ENCODE measurements around the gene PRUNE2. TPM values are rescaled to one million over a fixed set of nuclear protein-coding genes. Genes with fewer than 3 reads are reported as not detected.

The PRUNE2 gene
- total RNA-seq, 2 donors from 2014 or later: 12.1 to 90.0 TPM

GRCh38 chr9:76910861-76911260 lies 4.9 kb upstream of the PRUNE2 start:
- H3K9ac ChIP-seq (ENCODE audit: low read depth in 2 of 2, low read length in 2 of 2): no peak overlapping the region
- no peaks in the 10 kb centered on the region for H3K36me3 ChIP-seq
- TF ChIP-seq, protein P1, sequence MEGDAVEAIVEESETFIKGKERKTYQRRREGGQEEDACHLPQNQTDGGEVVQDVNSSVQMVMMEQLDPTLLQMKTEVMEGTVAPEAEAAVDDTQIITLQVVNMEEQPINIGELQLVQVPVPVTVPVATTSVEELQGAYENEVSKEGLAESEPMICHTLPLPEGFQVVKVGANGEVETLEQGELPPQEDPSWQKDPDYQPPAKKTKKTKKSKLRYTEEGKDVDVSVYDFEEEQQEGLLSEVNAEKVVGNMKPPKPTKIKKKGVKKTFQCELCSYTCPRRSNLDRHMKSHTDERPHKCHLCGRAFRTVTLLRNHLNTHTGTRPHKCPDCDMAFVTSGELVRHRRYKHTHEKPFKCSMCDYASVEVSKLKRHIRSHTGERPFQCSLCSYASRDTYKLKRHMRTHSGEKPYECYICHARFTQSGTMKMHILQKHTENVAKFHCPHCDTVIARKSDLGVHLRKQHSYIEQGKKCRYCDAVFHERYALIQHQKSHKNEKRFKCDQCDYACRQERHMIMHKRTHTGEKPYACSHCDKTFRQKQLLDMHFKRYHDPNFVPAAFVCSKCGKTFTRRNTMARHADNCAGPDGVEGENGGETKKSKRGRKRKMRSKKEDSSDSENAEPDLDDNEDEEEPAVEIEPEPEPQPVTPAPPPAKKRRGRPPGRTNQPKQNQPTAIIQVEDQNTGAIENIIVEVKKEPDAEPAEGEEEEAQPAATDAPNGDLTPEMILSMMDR (IDR thresholded peaks at IDR 0.05): no peak
- peaks cover 5% of the 10 kb centered on the region for H3K27me3 ChIP-seq
- no peak for DNase-seq
- H3K4me3 ChIP-seq: no peak overlapping the region
- no peak overlapping the region for H3K27ac ChIP-seq
- H3K4me1 ChIP-seq: no peaks in the 10 kb centered on the region
- intact Hi-C loops (cut with DNase I): no loop called here
- H3K9me3 ChIP-seq: no peaks in the 10 kb centered on the region

DNA sequence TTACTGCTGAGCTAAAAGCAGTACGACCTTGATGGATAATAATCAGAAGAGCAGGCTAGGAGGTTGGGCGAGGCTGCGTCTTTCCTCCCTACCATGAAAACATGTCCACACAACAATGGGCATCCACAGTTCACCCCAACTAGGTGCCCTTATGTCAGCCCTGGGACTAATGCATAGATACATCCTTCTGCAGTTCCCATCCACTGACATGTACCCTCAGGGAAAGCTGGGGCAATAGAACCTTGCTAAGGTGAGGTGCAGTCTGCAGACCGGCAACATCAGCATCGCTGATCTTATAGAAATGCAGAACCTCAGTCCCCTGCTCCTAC lies 697 bp upstream of the PRUNE2 start:
- Histone ChIP-seq H3K9ac (ENCODE audit: low read depth in 2 of 2, low read length in 2 of 2) (no peak overlapping the region), H3K4me3 (peak overlapping the region; percentile 38), H3K9me3 (no peaks in the 10 kb centered on the region), H3K36me3 (no peaks in the 10 kb centered on the region), H3K27me3 (peaks cover 5% of the 10 kb centered on the region), H3K27ac (no peak overlapping the region), H3K4me1 (no peaks in the 10 kb centered on the region)
- intact Hi-C loops (cut with DNase I): no loop called here
- TF ChIP-seq, protein P1 (IDR thresholded peaks at IDR 0.05): no peak
- no peak for DNase-seq

GRCh38 chr9:76904661-76905457 lies 1.1 kb downstream of the PRUNE2 start:
- intact Hi-C loops (cut with DNase I): no loop called here
- Histone ChIP-seq H3K4me3 (peak overlapping the region; percentile 38), H3K4me1 (no peaks in the 10 kb centered on the region), H3K9ac (ENCODE audit: low read depth in 2 of 2, low read length in 2 of 2) (peak overlapping the region; percentile 61 to 68), H3K36me3 (no peaks in the 10 kb centered on the region), H3K9me3 (no peaks in the 10 kb centered on the region), H3K27ac (peak overlapping the region; percentile 71), H3K27me3 (peaks cover 5% of the 10 kb centered on the region)
- DNase-seq: peak; percentile 71
- TF ChIP-seq, protein P1 (IDR thresholded peaks at IDR 0.05): no peak

GRCh38 chr9:76902395-76902794 lies 3.5 kb downstream of the PRUNE2 start:
- H3K27me3 ChIP-seq: peaks cover 5% of the 10 kb centered on the region

DNA sequence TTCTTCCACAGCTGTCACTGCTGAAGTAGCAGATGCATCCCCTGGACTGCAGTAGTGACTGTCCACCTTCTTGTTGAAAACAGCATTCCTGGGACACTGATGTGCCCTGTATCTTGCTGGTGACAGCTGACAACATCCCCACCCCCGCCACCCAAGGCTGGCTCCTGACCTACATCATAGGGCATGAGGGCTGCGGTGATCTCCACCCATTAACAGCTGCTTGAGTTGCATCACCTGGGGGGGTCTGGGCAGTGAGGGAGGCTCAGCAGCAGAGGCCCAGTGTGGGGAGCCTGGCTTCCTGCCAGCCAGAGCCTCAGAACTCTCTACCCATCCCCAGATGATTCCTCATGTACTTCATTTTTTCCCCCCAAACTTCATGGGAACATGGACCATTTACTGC lies 4.1 kb downstream of the PRUNE2 start:
- peaks cover 5% of the 10 kb centered on the region for H3K27me3 ChIP-seq
- no peak overlapping the region for H3K27ac ChIP-seq
- H3K4me1 ChIP-seq: peaks cover 5% of the 10 kb centered on the region
- no peak overlapping the region for H3K4me3 ChIP-seq
- H3K9ac ChIP-seq (ENCODE audit: low read depth in 2 of 2, low read length in 2 of 2): no peak overlapping the region
- peak; percentile 25 for DNase-seq
- intact Hi-C loops (cut with DNase I): no loop called here
- no peaks in the 10 kb centered on the region for H3K9me3 ChIP-seq
- TF ChIP-seq, protein P1 (IDR thresholded peaks at IDR 0.05): no peak
- no peaks in the 10 kb centered on the region for H3K36me3 ChIP-seq

More at GRCh38 chr9:76902395-76902794, 3.5 kb downstream of the PRUNE2 start:
- H3K27ac ChIP-seq: no peak overlapping the region
- H3K36me3 ChIP-seq: no peaks in the 10 kb centered on the region
- no peaks in the 10 kb centered on the region for H3K9me3 ChIP-seq
- no peak overlapping the region for H3K9ac ChIP-seq (ENCODE audit: low read depth in 2 of 2, low read length in 2 of 2)
- H3K4me3 ChIP-seq: no peak overlapping the region
- H3K4me1 ChIP-seq: peaks cover 5% of the 10 kb centered on the region
- no peak for DNase-seq
- TF ChIP-seq, protein P1 (IDR thresholded peaks at IDR 0.05): no peak
- intact Hi-C loops (cut with DNase I): no loop called here
